SH-SY5Y (cell line): Measurements from ENCODE around the gene PLCB3.

Experiments
- GATA2 ChIP-seq: IDR thresholded peaks from 2 replicates; pipeline ENCODE4 v1.6.1; 2011; ENCODE audit warnings: mild to moderate bottlenecking, low read depth, low read length
- GATA3 ChIP-seq: IDR thresholded peaks from 2 replicates; pipeline ENCODE4 v1.6.1; 2011; ENCODE audit warnings: low read depth, mild to moderate bottlenecking, low read length, moderate library complexity

DNA sequence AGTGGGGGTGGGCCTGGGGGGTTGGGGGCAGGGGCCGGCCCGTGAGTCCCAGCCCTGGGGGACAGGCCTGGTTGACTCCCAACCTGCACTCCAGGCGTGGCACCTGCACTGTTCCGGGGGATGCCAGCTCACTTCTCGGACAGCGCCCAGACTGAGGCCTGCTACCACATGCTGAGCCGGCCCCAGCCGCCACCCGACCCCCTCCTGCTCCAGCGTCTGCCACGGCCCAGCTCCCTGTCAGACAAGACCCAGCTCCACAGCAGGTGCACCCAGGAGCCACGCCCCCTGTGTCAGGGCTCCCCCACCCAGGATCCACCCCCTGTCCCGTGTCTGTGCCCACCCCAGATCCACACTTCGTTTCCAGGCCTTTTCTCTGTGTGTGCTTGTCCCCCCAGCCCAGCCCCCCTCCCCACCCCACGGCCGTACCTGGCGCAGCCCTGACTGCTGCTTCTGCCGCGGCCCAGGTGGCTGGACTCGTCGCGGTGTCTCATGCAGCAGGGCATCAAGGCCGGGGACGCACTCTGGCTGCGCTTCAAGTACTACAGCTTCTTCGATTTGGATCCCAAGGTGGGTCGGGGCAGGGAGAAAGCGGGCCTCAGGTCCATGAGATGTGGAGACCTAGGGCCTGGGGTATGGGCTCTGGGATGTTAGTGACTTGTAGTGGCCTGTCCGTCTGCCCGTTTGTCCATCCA, 40.0 kb upstream of the PLCB3 start:
- TF ChIP-seq GATA2 (no peak), GATA3 (no peak)
